ENCODE data around the gene XDH. TPM values are rescaled to one million over a fixed set of nuclear protein-coding genes. Genes with fewer than 3 reads are reported as not detected.

XDH gene
- total RNA-seq, 1 experiment from 2014 or later: 0.91 TPM

DNA sequence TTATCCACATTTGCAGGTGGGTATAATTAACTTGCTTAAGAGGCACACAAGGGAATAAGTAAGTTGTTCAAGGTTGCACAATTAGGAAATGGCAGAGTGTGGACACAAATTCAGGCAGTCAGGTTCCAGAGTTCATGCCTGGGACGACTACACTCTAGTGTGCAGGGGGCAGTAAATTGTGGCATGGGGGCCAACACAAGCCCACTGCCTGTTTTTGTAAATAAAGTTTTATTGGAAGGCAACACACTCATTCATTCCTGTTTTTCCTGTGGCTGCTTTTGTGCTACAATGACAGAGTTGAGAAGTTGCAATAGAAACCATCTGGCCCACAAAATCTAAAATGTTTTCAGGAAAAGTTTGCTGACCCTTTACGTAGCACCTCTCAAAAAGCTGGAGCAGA, 41.4 kb downstream of the XDH start:
- no peak for DNase-seq
- CTCF ChIA-PET: no interaction called here
- no peaks in the 10 kb centered on the region for H3K9me2 ChIP-seq (replicated peaks; ENCODE audit: low read length)
- no TSS peak for BruUV-seq (replicated peaks)
- H4K20me1 ChIP-seq (ENCODE audit: low read length): no peaks in the 10 kb centered on the region
- H3K9ac ChIP-seq (ENCODE audit: low read length): no peak overlapping the region
- no peaks in the 10 kb centered on the region for H3K4me1 ChIP-seq (ENCODE audit: insufficient read depth, low read length)
- no peaks in the 10 kb centered on the region for H3F3A ChIP-seq (ENCODE audit: low read length, unreplicated experiment)
- no peaks in the 10 kb centered on the region for H3K79me2 ChIP-seq (ENCODE audit: low read length)
- no peak overlapping the region for H3K27ac ChIP-seq (ENCODE audit: low read length)
- H2AFZ ChIP-seq (ENCODE audit: low read length): no peak overlapping the region
- POLR2A ChIA-PET (ENCODE audit: unreplicated experiment): no interaction called here
- no peaks in the 10 kb centered on the region for H3K9me3 ChIP-seq (ENCODE audit: low read length)
- intact Hi-C loops (cut with micrococcal nuclease): no loop called here
- TF ChIP-seq EZH2phosphoT487 (IDR thresholded peaks at IDR 0.05; ENCODE audit: borderline replicate concordance, low read length) (no peak), EZH2 (IDR thresholded peaks at IDR 0.05; ENCODE audit: low read length, unreplicated experiment) (no peak)
- TF ChIP-seq, protein P1, sequence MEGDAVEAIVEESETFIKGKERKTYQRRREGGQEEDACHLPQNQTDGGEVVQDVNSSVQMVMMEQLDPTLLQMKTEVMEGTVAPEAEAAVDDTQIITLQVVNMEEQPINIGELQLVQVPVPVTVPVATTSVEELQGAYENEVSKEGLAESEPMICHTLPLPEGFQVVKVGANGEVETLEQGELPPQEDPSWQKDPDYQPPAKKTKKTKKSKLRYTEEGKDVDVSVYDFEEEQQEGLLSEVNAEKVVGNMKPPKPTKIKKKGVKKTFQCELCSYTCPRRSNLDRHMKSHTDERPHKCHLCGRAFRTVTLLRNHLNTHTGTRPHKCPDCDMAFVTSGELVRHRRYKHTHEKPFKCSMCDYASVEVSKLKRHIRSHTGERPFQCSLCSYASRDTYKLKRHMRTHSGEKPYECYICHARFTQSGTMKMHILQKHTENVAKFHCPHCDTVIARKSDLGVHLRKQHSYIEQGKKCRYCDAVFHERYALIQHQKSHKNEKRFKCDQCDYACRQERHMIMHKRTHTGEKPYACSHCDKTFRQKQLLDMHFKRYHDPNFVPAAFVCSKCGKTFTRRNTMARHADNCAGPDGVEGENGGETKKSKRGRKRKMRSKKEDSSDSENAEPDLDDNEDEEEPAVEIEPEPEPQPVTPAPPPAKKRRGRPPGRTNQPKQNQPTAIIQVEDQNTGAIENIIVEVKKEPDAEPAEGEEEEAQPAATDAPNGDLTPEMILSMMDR (conservative IDR thresholded peaks at IDR 0.05; ENCODE audit: low read depth, low read length): no peak
- no peaks in the 10 kb centered on the region for H3K27me3 ChIP-seq (ENCODE audit: low read length)
- H3K4me3 ChIP-seq (ENCODE audit: low read length): no peak overlapping the region
- no peak for ATAC-seq
- no peaks in the 10 kb centered on the region for H3K36me3 ChIP-seq (ENCODE audit: low read depth, low read length)
- H3K4me2 ChIP-seq (ENCODE audit: low read length): no peak overlapping the region

DNA sequence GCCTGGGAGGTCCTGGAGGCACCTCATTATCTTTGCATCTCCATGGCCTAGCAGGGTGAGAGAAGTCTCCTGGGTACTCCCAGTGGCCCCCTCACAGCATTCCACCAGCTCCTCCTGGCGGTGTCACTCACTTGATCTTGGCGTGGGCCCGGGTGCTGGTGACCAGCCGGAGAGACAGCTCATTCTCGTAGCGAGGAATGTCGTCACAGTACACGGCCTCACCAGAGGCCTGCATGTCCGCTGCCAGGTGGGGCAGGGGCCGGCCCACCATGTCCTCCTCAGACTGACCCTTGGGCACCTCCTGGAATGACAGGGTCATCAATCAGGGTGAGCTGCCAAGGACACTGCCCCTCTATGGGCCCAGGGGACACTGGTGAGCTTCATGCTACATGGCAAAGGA, 42.4 kb downstream of the XDH start:
- no peak overlapping the region for H3K4me3 ChIP-seq (ENCODE audit: low read length)
- no peak for DNase-seq
- ATAC-seq: no peak
- no peaks in the 10 kb centered on the region for H3F3A ChIP-seq (ENCODE audit: low read length, unreplicated experiment)
- no peaks in the 10 kb centered on the region for H3K36me3 ChIP-seq (ENCODE audit: low read depth, low read length)
- no TSS peak for BruUV-seq (replicated peaks)
- no peak overlapping the region for H3K27ac ChIP-seq (ENCODE audit: low read length)
- no peaks in the 10 kb centered on the region for H3K27me3 ChIP-seq (ENCODE audit: low read length)
- H3K4me2 ChIP-seq (ENCODE audit: low read length): no peak overlapping the region
- intact Hi-C loops (cut with micrococcal nuclease): no loop called here
- ChIA-PET CTCF (interaction anchor here (0.6 kb wide), 1 partner anchor 529 kb away, joined by 3 read pairs; no protein-coding TSS in a partner anchor), POLR2A (ENCODE audit: unreplicated experiment) (no interaction called here)
- no peaks in the 10 kb centered on the region for H3K4me1 ChIP-seq (ENCODE audit: insufficient read depth, low read length)
- no peak overlapping the region for H3K9ac ChIP-seq (ENCODE audit: low read length)
- no peaks in the 10 kb centered on the region for H3K79me2 ChIP-seq (ENCODE audit: low read length)
- TF ChIP-seq EZH2 (IDR thresholded peaks at IDR 0.05; ENCODE audit: low read length, unreplicated experiment) (no peak), EZH2phosphoT487 (IDR thresholded peaks at IDR 0.05; ENCODE audit: borderline replicate concordance, low read length) (no peak)
- TF ChIP-seq, protein P1 (conservative IDR thresholded peaks at IDR 0.05; ENCODE audit: low read depth, low read length): no peak
- no peaks in the 10 kb centered on the region for H3K9me3 ChIP-seq (ENCODE audit: low read length)
- H4K20me1 ChIP-seq (ENCODE audit: low read length): no peaks in the 10 kb centered on the region
- no peak overlapping the region for H2AFZ ChIP-seq (ENCODE audit: low read length)
- no peaks in the 10 kb centered on the region for H3K9me2 ChIP-seq (replicated peaks; ENCODE audit: low read length)

DNA sequence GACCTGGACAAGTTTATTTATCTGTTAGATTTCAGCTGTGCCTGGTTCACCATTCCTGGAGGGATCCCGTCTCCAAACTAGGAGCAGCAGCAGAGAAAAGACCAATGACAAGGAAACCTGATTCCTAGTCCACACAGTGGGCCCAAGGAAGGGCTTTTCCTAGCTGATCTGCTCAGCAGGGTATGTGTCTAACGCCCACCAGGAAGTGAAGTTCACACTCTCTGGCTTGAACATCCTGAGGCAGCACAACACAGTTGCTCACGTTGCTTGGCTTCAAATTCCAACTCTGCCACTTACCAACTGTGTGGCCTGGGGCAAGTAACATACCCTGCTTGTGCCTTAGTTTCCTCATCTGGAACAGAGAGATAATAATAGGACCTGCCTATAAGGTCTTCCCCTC, 42.9 kb downstream of the XDH start:
- intact Hi-C loops (cut with micrococcal nuclease): no loop called here
- TF ChIP-seq EZH2 (IDR thresholded peaks at IDR 0.05; ENCODE audit: low read length, unreplicated experiment) (no peak), EZH2phosphoT487 (IDR thresholded peaks at IDR 0.05; ENCODE audit: borderline replicate concordance, low read length) (no peak)
- TF ChIP-seq, protein P1 (conservative IDR thresholded peaks at IDR 0.05; ENCODE audit: low read depth, low read length): no peak
- Histone ChIP-seq H3K79me2 (ENCODE audit: low read length) (no peaks in the 10 kb centered on the region), H2AFZ (ENCODE audit: low read length) (no peak overlapping the region), H3K27ac (ENCODE audit: low read length) (no peak overlapping the region), H3F3A (ENCODE audit: low read length, unreplicated experiment) (no peaks in the 10 kb centered on the region), H3K4me1 (ENCODE audit: insufficient read depth, low read length) (no peaks in the 10 kb centered on the region), H3K4me3 (ENCODE audit: low read length) (no peak overlapping the region), H4K20me1 (ENCODE audit: low read length) (no peaks in the 10 kb centered on the region), H3K36me3 (ENCODE audit: low read depth, low read length) (no peaks in the 10 kb centered on the region), H3K27me3 (ENCODE audit: low read length) (no peaks in the 10 kb centered on the region), H3K4me2 (ENCODE audit: low read length) (no peak overlapping the region), H3K9me3 (ENCODE audit: low read length) (no peaks in the 10 kb centered on the region), H3K9ac (ENCODE audit: low read length) (no peak overlapping the region), H3K9me2 (replicated peaks; ENCODE audit: low read length) (no peaks in the 10 kb centered on the region)
- ChIA-PET POLR2A (ENCODE audit: unreplicated experiment) (no interaction called here), CTCF (interaction anchor here (0.6 kb wide), 1 partner anchor 529 kb away, joined by 3 read pairs; no protein-coding TSS in a partner anchor)
- ATAC-seq: no peak
- no peak for DNase-seq
- no TSS peak for BruUV-seq (replicated peaks)
